G401.6 (cell line): ENCODE measurements around the gene TAB3.

Source experiments
- FAIRE-seq: peaks from 2 replicates; lab custom pipeline; 2012; peaks lifted over from hg19 to GRCh38; lab: Jason Lieb, UNC

The TAB3 gene

DNA sequence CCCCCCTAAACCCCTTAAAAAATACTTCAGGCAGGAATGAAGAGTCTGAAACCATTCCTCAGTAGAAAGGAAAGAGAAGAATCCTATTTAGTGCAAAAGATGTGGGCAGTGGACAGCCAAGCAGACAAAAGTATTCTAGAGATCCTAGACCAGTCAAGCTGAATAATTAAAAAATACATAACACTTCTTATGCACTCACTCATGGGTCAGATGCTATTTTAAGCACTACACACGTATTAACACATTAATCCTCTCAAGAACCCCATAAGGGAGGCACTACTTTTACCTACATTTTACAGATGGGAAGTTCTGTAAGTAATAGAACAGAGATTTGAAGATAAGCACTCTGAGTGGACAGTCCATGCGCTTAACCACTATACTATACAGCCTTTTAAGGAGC is 5.9 kb downstream of the TAB3 start:
- no peak for FAIRE-seq

DNA sequence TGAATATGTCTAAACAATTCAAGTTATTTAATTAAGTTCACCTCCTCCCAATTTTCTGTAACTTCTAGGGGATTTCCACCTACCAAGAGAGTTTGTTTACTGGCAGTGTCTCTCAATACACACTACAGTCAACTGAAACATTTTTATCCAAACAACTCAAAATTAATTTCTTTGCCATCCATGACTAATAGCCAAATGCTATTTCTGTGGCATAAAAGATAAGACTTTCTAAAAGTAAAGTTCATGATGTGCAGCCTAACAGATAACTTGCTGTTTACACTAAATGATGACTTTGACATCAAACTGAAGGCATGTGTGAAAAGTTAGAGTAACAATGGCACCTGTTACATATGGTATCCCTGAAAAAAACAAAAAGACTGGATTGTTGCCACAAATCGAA is 7.3 kb downstream of the TAB3 start:
- no peak for FAIRE-seq

DNA sequence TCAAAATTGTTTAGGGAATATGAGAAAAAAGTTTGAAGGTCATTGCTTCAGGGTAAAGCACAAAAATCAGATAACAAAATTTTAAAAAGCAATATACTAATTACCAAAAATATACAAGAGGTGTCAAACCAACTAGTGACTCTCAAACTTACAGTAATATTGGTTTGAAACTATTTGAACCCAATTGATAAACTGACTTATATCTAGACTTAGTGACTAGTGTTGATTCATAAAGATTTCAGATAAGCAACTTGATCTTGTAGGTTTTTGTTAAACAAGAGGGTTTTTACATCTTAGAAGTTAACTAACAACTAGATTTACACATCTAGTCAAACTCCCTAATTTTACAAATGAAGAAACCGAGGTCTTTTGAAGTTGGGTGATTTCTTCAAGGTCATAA is 7.7 kb downstream of the TAB3 start:
- no peak for FAIRE-seq

DNA sequence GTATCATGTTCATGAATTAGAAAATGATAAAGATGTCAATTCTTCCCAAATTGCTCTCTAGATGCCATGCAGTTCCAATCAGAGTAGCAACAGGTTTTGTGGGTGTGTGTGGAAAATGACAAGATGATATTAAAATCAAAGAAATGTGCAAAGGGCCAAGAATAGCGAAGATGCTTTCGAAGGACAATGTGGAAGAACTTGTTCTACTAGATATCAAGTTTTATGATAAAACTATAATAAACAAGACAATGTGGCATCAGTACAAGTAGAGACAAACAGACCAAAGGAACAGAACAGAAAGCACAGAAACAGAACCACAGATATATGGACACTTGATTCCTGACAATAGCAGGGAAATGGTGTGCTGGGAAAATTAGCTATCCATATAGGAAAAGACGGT is 9.0 kb downstream of the TAB3 start:
- no peak for FAIRE-seq

DNA sequence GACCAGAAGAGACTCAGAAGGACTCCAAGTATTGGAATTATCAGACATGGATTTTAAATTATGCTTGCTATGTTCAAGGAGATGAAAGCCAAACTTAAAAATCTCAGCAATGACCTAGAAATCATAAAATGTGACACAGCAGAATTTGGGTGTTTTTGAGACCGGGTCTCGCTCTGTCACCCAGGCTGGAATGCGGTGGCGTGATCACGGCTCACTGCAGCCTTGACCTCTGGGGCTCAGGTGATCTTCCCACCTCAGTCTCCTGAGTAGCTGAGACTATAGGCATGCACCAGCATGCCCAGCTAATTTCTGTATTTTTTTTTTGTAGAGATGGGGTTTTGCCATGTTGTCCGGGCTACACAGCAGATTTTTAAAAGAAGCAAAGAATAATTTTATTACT is 12.7 kb downstream of the TAB3 start:
- no peak for FAIRE-seq

DNA sequence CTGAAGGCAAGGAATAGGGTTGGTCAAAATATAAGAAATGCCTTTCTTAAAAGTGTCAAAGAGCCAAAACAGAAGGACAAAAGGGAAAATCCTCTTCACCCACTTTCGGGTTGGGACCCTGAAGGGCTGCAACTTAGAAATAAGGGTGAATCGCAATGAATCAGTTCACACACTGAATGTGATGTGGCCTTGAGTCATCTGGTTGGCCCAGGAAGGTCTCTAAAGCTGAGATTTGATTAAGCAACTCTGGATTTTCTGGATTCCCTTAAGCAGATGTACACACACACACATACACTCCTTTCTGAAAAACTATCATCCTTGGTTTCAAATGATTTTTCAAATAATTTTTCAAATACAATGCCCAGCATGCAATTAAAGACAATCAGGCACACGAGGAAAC is 13.1 kb downstream of the TAB3 start:
- FAIRE-seq: no peak

DNA sequence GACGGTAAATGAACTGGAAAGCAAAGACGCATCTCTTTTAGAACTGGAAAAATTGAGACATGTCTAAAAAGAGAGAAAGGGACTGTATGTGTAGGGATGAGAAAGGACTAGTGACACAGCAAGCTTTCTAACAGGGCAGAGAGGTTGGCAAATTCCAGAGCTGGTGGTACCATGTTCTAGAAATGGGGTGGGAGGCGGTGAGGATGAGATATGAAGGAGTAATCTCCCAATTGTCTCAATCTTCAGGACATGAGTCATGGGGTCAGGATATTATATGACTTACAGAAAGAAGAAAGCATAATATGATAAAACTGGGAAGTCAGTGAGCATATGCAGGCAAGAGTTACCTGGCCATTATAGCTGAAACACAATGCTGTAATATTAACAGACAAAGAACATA is 14.2 kb downstream of the TAB3 start:
- FAIRE-seq: no peak

DNA sequence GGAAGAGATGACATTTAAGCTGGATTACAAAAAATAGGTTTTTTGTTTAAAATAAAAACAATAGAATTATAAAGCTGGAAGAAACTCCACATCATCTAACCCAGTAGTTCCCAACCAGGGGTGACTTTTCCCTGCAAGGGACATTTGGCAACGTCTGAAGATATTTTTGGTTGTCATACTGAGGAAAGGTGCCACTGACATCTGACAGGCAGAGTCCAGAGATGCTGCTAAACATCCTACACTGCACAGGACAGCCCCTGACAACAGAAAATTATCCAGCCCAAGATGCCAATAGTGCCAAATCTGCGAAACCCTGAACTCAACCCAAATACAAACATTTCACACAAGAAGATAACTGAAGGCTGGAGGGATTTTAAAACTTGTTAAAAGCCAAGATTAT is 18.5 kb downstream of the TAB3 start:
- FAIRE-seq: no peak

DNA sequence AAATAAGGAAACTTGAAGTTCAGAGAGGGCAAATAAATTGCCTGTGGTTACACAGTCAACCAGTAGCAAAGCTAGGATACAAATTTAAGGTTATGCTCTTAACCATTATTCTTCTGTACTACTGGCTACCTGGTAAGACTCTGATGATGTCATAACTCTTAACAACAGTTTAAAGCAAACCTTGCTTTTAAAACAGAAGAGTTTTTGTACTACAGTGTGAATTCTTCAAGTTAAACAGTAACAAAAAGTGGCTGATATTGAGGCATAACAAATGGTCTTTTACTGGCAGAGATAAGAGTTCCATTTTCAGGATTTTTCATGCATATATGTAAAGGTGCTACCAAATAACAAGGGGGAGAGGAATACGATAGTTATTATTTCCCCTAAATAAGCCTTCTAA is 23.4 kb downstream of the TAB3 start:
- no peak for FAIRE-seq

DNA sequence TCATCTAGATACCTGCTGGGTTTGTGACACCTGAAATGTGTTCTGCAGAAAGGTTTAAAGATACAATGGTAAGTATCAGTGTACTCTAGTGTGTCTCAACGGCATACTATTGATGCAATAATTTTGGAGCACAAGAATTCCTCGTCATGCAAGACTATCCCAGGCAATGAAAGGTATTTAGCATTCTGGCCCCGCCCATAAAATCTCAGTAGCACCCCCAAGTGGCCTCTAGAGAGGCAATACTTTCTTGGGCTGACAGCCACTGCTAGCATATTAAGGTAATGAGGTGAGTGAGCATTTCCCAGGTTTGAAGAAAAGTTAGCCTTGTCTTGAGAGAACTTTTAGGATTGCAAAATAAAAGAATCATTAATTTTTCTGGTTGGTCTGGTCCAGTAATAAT is 24.0 kb downstream of the TAB3 start:
- no peak for FAIRE-seq

DNA sequence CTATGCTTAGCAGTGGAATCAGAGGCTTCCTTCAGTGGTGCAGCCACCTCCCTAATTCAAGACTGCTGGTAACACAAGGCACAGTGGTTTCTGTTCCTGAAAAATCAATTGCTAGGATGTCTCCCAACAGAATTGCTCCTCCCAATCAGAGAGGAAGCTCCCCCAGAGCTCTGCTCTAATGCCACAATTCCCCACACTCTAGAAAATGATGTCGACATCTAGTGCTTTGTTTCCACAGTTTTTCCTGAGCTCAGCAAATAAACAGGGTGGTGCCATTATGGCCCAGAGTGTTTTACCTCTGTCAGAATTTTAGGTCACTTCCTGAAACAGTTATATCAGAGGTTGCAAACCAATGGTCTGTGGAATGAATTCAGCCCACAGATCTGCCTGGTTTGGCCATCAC is 24.7 kb downstream of the TAB3 start:
- no peak for FAIRE-seq

DNA sequence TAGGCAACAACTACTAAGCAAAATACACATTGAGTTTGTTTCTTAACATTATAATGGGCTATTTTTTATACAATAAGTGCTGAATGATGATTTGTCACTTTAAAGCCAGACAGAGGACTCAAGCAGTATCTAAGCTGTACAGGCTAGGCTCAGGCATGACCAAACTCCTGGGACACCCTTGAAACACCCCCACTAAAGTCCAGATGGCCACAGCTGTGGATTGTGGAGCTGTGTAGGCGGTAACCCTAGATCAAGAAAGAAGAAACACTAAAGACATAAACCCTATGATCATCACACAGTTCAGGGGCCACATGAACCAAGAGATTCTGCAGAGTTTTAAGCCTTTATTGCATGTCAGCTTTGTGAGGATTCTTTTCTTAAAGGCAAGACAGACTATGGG is 25.1 kb downstream of the TAB3 start:
- FAIRE-seq: no peak

DNA sequence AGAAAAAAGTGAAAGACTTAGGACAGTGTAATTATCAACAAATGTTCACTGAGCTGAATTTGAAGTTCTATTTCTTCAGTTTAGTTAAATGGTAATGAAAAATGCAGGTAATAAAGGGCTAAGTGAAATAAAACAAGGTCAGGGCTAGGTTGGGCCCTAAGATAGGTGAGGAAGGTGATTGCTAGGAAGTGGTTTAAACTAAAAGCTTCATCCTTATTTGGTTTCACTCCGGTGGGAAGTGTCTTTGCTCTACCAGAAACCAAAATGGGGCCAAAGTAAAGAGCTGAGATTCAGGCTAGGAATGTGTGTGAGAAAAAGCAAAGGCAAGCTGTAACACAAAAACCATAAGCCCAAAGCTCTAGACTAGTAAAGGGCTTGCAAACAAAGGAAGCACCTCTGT is 31.0 kb downstream of the TAB3 start:
- FAIRE-seq: no peak

DNA sequence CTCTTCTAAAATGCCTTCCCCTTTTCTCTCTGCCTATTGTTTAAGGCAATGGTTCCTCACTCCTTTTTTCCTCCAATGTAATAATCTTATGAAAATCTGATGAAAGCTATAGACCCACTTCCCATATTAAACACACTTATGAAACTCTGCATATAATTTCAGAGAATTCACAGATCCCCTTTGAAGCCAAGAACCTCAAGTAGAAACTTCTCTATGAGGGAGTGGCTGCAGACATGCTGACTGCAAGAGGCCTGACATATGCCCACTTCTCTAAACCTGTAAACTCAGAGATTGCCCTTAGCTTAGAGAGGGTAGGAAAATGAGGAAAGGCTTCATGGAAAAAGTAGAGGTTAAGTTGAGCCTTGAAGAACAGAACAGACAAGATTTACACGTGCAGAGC is 37.6 kb downstream of the TAB3 start:
- no peak for FAIRE-seq

DNA sequence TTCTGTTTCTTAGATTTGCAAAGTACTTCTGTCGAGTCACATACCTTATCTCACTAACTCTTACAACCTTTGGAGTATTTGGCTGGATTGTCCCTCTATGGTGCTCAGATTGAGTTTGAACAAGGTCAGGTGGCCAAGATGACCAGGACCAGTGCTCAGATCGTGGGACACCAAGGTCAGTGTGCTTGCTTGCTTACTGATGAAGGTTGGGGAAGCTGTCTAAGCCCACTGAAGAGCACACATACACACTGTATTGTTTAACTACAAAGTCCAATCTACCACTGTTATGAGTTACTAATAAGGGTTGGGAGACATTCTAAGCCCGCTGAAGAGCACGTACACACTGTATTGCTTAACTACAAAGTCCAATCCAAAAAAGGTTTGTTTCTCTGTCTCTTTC is 53.7 kb downstream of the TAB3 start:
- FAIRE-seq: no peak

DNA sequence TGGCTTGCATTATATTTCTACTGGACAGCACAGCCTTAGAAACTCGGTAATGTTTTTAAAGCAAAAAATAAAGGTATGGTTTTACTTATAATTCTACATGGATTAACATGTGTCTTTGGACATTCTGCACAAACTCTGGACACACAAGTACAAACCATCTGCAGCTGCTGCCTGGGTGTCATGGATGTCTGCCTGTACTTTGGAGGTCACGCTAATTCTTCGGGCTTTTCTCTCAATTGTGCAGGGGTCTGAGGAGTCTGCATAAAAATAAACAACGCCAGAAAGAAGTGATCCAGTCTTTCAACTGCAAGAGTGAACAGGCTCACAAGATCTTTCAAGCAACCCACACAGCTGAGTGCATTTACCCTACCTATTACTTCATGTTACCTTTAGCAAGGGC is 55.2 kb downstream of the TAB3 start:
- FAIRE-seq: no peak

DNA sequence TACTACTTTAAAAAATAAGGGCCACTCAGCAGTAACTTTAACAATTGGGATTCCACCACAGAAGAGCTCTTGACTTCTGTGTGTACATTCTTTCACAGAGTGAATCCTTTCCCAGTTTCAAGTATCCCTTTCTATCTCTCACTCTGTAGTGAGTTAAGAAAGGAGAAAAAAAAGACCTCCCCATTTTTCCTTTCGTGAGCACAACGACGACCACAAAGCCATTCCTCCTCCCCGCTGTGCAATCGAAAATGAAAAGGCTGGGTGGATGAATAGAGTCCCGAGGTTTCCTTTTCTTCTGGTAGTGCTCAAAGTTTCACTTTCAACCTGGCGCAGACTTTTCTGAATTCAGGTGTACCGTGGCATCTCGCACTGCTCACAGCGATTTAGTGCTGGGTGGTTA is 58.0 kb downstream of the TAB3 start:
- FAIRE-seq: no peak

DNA sequence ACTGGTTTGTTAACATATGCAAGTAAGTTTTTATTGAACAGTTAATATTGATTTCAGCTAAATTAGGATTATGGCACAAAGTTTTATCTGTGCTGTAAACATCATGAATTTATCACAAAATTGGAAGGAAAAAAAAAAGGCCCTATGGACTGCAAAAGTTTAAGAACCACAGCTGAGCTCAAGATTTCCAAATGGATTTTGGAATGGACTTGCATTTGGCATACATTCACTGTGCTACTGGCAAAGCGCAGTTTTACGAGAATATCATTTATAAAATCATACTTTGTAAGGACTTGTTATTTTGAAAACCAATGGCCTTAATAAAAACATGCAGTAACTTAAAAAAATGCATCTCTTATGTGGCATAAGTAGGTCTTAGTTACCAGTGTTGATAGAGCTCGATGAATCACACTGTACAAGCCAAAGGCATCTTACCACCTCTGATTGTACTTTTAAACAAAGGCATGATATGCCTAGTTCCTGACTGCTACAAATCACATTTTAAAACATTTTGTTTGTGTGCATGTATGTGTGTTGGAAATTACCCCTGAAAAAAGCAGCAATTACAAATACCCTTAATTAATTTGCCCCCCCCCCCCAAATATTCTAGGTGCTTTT is 58.6 kb downstream of the TAB3 start:
- no peak for FAIRE-seq

DNA sequence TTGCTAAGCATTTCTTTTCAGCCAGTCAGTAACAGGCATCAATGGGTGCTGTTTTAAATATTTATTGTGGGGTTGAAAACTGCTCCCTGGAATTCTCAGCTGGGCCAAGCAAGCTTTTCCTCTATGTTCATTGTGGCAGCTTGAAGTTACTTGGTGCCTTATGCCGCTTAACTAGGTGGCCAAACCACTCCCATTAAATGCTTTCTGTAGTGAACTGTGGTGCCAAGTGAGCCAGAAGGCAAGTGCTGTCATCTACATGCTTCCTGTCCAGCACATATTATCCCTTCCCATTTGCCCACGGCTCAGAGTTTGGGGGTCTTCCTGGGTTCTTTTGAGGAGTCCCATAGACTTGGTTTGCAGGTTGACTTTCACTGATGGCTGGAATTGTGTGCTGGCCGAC is 64.8 kb downstream of the TAB3 start:
- no peak for FAIRE-seq

DNA sequence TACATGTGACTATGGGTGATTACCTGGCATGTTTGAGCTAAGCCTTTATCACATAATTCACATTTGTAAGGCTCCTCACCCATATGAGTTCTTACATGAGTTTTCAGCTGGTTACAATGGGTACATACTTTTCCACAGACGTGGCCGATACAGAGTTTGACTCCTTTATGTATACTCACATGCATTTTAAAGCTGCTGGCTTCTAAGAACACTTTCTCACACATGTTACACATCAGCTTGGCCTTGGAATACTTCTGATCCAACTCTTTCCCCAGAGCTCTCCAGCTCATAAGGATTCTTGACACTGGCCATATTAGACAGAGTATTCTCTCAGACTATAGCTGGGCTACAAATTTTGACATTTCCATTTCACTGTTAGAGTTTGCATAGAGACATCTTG is 66.3 kb downstream of the TAB3 start:
- no peak for FAIRE-seq

DNA sequence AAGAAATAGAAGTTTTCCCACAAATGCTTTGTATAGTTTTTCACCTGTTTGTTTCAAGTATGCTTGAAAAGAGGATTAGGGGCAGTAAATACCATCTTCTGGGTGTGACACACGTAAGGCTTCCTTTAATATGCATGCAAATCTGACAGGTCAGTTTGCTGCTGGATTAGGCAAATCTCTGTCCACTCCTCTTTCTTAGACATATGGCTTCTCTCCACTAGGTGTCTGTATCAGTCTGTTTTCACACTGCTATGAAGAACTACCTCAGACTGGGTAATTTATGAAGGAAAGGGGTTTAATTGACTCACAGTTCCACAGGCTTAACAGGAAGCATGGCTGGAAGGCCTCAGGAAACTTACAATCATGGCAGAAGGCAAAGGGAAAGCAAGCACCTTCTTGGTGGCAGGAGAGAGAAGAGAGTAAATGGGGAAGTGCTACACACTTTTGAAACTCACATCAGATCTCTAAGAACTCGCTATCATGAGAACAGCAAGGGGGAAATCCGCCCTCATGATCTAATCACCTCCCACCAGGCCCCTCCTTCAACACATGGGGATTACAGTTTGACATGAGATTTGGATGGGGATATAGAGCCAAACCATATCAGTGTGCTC is 66.9 kb downstream of the TAB3 start:
- no peak for FAIRE-seq

DNA sequence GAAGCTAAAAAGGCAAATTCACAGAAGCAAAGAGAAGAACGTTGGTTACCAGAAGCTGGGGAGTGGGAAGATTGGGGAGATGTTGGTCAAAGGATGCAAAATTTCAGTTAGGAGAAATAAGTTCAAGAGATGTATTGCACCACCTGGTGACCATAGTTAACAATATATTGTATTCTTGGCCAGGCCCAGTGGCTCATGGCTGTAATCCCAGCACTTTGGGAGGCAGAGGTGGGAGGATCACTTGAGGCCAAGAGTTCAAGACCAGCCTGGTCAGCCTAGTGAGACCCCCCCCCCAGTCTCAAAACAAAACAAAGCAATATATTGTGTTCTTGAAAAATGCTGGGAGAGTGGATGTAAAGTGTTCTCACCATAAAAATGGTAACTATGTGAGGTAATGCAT is 67.9 kb downstream of the TAB3 start:
- no peak for FAIRE-seq

DNA sequence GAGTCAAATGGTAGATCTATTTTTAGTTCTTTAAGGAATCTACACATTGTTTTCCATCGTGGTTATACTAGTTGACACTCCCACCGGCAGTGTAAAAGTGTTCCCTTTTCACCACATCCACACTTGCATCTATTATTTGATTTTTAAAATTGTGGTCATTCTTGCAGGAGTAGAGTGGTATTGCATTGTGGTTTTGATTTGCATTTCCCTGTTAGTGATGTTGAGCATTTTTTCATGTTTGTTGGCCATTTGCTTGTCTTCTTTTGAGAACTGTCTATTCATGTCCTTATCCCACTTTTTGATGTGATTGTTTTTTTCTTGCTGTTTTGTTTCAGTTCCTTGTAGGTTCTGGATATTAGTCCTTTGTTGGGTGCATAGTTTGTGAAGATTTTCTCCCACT is 70.0 kb downstream of the TAB3 start:
- FAIRE-seq: no peak

DNA sequence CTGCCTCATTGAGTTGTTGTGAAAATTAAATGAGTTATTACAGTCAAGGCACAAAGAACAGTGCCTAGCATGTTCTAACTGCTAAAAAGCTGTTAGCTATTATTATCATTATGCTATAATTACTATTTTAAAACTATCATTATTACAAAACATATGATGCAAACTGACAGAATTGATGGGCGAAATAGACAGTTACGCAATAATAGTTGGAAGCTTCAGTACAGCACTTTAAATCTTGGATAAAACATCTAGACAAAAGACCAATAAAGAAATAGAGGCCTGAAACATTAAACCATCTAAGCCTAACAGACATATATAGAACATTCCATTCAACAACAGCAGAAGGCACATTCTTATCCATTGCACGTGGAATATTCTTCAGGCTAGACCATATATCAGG is 73.0 kb downstream of the TAB3 start:
- no peak for FAIRE-seq

DNA sequence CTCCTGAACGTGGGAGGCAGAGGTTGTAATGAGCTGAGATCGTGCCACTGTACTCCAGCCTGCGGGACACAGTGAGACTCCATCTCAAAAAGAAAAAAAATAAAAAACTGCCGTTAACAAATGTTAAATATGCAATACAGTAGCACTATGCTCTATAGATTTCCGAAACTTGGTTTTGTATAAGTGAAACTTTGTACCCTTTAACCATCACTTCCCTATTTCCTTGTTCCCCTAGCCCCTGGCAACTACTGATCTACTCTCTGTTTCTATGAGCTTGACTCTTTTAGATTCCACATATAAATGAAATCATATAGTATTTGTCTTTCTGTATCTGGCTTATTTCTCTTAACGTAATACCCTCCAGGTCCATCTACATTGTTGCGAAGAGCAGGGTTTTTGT is 74.1 kb downstream of the TAB3 start:
- no peak for FAIRE-seq
